HG03354 (cell line): ENCODE measurements around the gene MEX3A.
"Not testable (repeated sequence)": the region's sequence is repeated elsewhere in the genome, so short reads cannot be mapped to it uniquely, and the experiment has no call there.

Source experiments
- ATAC-seq: cut with Tn5 transposase; IDR thresholded peaks from one replicate; pipeline ENCODE4 v1.9.1; 2021; ENCODE audit warnings: mild to moderate bottlenecking; ENCODE audit not compliant: unreplicated experiment, poor library complexity, severe bottlenecking

Gene MEX3A

GRCh38 chr1:156082309-156083091 lies at the start of gene MEX3A:
Gene MEX3A, minus strand, starts transcription at chr1:156082465. Its CDS starts 467 bp downstream, at chr1:156081998.
- ATAC-seq = peak; percentile 62

GRCh38 chr1:156130578-156130942 lies 48.3 kb upstream of the MEX3A start:
- no peak for ATAC-seq

GRCh38 chr1:156129687-156130577 lies 47.7 kb upstream of the MEX3A start:
- no peak for ATAC-seq

- ATAC-seq = no peak
Measured at GRCh38 chr1:156128654-156129597, 46.7 kb upstream of the MEX3A start.

GRCh38 chr1:156128308-156128653 lies 46.0 kb upstream of the MEX3A start:
- no peak for ATAC-seq

GRCh38 chr1:156126630-156127534 lies 44.6 kb upstream of the MEX3A start:
- ATAC-seq = peak; percentile 48

GRCh38 chr1:156126043-156126629 lies 43.9 kb upstream of the MEX3A start:
- peak; percentile 48 for ATAC-seq

- not testable (repeated sequence) for ATAC-seq
Measured at GRCh38 chr1:156125544-156125943, 43.3 kb upstream of the MEX3A start.

- ATAC-seq = no peak
Measured at GRCh38 chr1:156124557-156125483, 42.6 kb upstream of the MEX3A start.

- no peak for ATAC-seq
Measured at GRCh38 chr1:156123356-156124196, 41.3 kb upstream of the MEX3A start.

GRCh38 chr1:156122519-156123355 lies 40.5 kb upstream of the MEX3A start:
- ATAC-seq = no peak

- ATAC-seq = no peak
Measured at GRCh38 chr1:156122086-156122485, 39.8 kb upstream of the MEX3A start.

- ATAC-seq = no peak
Measured at GRCh38 chr1:156121457-156121856, 39.2 kb upstream of the MEX3A start.

GRCh38 chr1:156121005-156121404 lies 38.7 kb upstream of the MEX3A start:
- ATAC-seq = not testable (repeated sequence)

GRCh38 chr1:156120318-156120717 lies 38.1 kb upstream of the MEX3A start:
- no peak for ATAC-seq
